Placental pericyte (primary cell): Measurements from ENCODE around the gene FOXD2. TPM values are rescaled to one million over a fixed set of nuclear protein-coding genes. Genes with fewer than 3 reads are reported as not detected.

Source experiments
- total RNA-seq: library from RNA; depleted of rRNA; stranded (reverse); fragments of >200 nt; gene quantifications from 2 replicates; pipeline ENCODE4 v1.2.3, GENCODE V29; 2012

FOXD2 gene
- 0.14 TPM in 1 of 2 replicates, not detected in the other for total RNA-seq

DNA sequence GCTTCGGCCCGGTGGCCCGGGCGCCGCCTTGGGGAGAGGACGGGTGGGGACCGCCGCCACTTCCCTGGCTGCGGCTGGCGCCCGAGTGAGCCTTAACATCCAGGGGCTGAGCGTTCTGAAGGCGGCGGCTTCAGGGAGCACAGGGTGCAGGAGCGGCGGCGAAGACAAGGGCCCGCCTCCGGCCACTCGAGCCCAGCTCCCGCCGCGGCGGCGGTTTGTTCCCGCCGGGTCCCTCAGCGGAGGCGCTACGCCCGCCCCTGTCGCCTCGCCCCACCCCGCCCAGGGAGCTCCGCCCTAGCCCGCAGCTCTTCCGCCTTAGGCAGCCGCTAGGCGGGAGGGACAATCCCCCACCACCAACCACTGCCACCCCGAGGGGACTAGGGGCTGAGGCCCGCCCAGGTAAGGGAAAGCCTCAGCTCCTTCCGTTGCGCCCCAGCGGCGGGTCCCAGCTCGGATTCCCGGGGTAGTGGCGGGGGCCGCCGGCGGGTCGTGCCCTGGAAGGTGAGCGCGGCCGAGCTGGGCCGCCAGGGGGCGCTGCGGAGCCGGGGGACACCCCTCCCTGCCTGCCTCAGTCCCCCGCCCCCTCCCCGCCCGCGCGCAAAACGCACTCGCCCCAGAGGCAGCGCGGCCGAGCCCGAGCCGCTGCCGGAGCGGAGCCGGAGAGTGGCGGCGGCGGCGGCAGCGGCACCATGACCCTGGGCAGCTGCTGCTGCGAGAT lies at the start of gene FOXD2:
TSS of gene FOXD2 (plus strand) at position 598 of the 718 bp plus-strand sequence. CDS start at position 690, 92 bp downstream.

DNA sequence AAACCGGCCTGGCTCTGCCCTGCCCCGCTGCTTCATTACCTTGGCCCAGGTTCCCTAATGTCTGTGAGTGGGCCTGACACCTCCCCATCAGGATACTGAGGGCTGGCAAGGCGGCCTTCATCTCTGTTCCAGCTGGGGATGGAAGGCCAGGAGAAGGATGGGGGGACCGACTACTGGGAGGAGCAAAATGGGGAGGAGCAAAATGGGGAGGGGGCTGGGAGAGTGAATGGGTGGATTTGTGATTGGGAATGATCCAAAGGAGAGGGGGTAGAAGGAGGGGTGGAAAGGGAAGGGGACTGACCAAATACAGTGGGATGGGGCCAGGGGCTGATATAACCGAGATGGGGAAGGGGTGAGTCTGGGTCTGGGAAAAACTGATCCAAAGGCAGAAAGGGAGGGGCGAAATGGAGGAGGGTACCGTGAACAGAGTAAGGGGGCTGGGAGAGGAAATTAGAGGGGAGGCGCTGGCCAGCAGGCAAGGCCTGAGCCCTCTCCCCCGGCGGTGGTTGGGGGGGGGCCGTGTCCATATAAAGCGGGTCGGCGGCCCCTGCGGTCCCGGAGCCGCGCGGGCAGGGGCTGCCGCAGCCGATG lies 22.0 kb upstream of the FOXD2 start, which contains the start of gene FOXE3:
TSS of gene FOXE3 (plus strand) at position 558 of the 591 bp plus-strand sequence. CDS start at position 589, 31 bp downstream.

Other genes starting within 250 kb of the FOXD2 start
- not detected in 2 replicates for gene PDZK1IP1, start 248.0 kb upstream of the FOXD2 start, total RNA-seq
- gene TAL1, start 205.8 kb upstream of the FOXD2 start, total RNA-seq, result under 0.01 TPM in 1 of 2 replicates, not detected in the other
- gene STIL, start 123.9 kb upstream of the FOXD2 start, total RNA-seq, result 3.9 and 36.8 TPM in 2 replicates
- 63.0 and 103 TPM in 2 replicates for gene CMPK1, start 104.3 kb upstream of the FOXD2 start, total RNA-seq
- not detected in 2 replicates for gene FOXE3, start 21.8 kb upstream of the FOXD2 start, total RNA-seq